ENCODE results near the gene THOC6. TPM values are rescaled to one million over a fixed set of nuclear protein-coding genes. Genes with fewer than 3 reads are reported as not detected.

The THOC6 gene
- total and polyA plus RNA-seq, 2 donors (not counting 3 experiments of a cell fraction or from before 2014, with no cell fraction given), result 23.9 to 39.3 TPM

GRCh38 chr16:3009568-3010390, 14.1 kb upstream of the THOC6 start:
- intact Hi-C loops (cut with micrococcal nuclease) (no loop called here), dilution Hi-C loops (cut with MboI; ENCODE audit: extremely low pct_ligation_motif_present, low sequenced_read_pairs) (no loop called here)
- no peak overlapping the region for H2AFZ ChIP-seq (ENCODE audit: low read depth, low read length)
- H3K36me3 ChIP-seq (ENCODE audit: control insufficient read depth in 2 of 2, extremely low read depth in 1 of 2, insufficient read depth in 2 of 2, low read length in 2 of 2), result no peaks in the 10 kb centered on the region
- H3K4me3 ChIP-seq (replicated peaks in 1 of 3; ENCODE audit: insufficient read depth in 1 of 3, low read depth in 1 of 3, low read length in 3 of 3), result no peak overlapping the region
- H4K20me1 ChIP-seq (replicated peaks; ENCODE audit: control insufficient read depth, extremely low read depth, insufficient read depth, low read length), result no peaks in the 10 kb centered on the region
- no peaks in the 10 kb centered on the region for H3K79me2 ChIP-seq (ENCODE audit: control insufficient read depth, insufficient read depth, low read length)
- peaks cover 16% of the 10 kb centered on the region for H3K4me1 ChIP-seq (ENCODE audit: control insufficient read depth, extremely low read depth, insufficient read depth, low read length)
- TF ChIP-seq GATA2 (IDR thresholded peaks at IDR 0.05; ENCODE audit: insufficient read depth, insufficient read length, low read depth, low read length) (no peak), MYC (IDR thresholded peaks at IDR 0.05; ENCODE audit: low read depth, low read length) (no peak), CTCF (IDR thresholded peaks at IDR 0.05; ENCODE audit: extremely low read depth in 1 of 2, insufficient read depth in 1 of 2, low read depth in 1 of 2, low read length in 2 of 2) (no peak), EZH2 (IDR thresholded peaks at IDR 0.05; ENCODE audit: borderline replicate concordance, low read depth, low read length, severe bottlenecking) (no peak)
- no peak overlapping the region for H3K4me2 ChIP-seq (ENCODE audit: insufficient read depth, low read length)
- H3K9me1 ChIP-seq (replicated peaks; ENCODE audit: control insufficient read depth, extremely low read depth, insufficient read depth, low read length), result no peaks in the 10 kb centered on the region
- no peak overlapping the region for H3K9ac ChIP-seq (replicated peaks; ENCODE audit: extremely low read depth, insufficient read depth, low read length)
- ChIA-PET CTCF (interaction anchor here (1.8 to 2.0 kb wide), 3 partner anchors 11 to 40 kb away, joined by 4 to 9 read pairs (median 7); partner anchors contain the start of genes PAQR4 and TNFRSF12A), POLR2A (interaction anchor here (1.2 kb wide), 1 partner anchor 10 kb away, joined by 6 read pairs; the partner anchor contains the start of gene TNFRSF12A)
- no peak for FAIRE-seq
- H3K27ac ChIP-seq (ENCODE audit: insufficient read depth, low read depth, low read length), result no peak overlapping the region
- no peak for DNase-seq (ENCODE audit: low read depth, low spot score)
- BruUV-seq (replicated peaks), result no TSS peak
- no peaks in the 10 kb centered on the region for H3K9me3 ChIP-seq (replicated peaks; ENCODE audit: control insufficient read depth, insufficient read depth, low read length)
- peaks cover 20 to 21% of the 10 kb centered on the region in 2 experiments for H3K27me3 ChIP-seq (ENCODE audit: control insufficient read depth in 2 of 2, insufficient read depth in 2 of 2, low read length in 2 of 2)

All from endothelial cell of umbilical vein (primary cell).